PC-3 (cell line): ENCODE results near the gene TMEM106C.

Experiments
- CTCF ChIP-seq: fragments of 300-600 bp; sonication (generic); conservative IDR thresholded peaks from 2 replicates; pipeline ENCODE4 v1.5.1; 2017; ENCODE audit warnings: antibody characterized with exemption, low read depth, mild to moderate bottlenecking, low read length
- EZH2 ChIP-seq: fragments of 300-600 bp; sonication (generic); IDR thresholded peaks from one replicate; pipeline ENCODE4 v1.6.1; 2017; ENCODE audit warnings: antibody characterized with exemption, mild to moderate bottlenecking, low read length; ENCODE audit not compliant: unreplicated experiment

- TF ChIP-seq CTCF, result no peak
- no peak for TF ChIP-seq EZH2
Measured at GRCh38 chr12:47944685-47945340, 18.6 kb upstream of the TMEM106C start.
